Activated CD4-positive, CD25-positive, alpha-beta regulatory T cell (primary cell): ENCODE results near the gene DNAJA3.

Source experiments
- DNase-seq, 4 experiments: peaks; one replicate each; lab custom pipeline; 2025; lab: John Stamatoyannopoulos, UW

The DNAJA3 gene

GRCh38 chr16:4407543-4408322 lies 17.9 kb upstream of the DNAJA3 start:
- no peak for DNase-seq

- DNase-seq, result no peak
These were observed 17.4 kb upstream of the DNAJA3 start for GRCh38 chr16:4408323-4408690.

GRCh38 chr16:4409081-4409932 lies 16.4 kb upstream of the DNAJA3 start:
- no peak for DNase-seq

GRCh38 chr16:4410335-4411075 lies 15.2 kb upstream of the DNAJA3 start:
- no peak for DNase-seq

- DNase-seq, result no peak
These were observed 14.0 kb upstream of the DNAJA3 start for GRCh38 chr16:4411684-4412083.

GRCh38 chr16:4412159-4412558 lies 13.5 kb upstream of the DNAJA3 start:
- no peak for DNase-seq

- no peak for DNase-seq
These were observed 12.8 kb upstream of the DNAJA3 start for GRCh38 chr16:4412854-4413253.

GRCh38 chr16:4414187-4414917 lies 11.3 kb upstream of the DNAJA3 start:
- DNase-seq, result peak; percentile 38 to 62 (median 46)

GRCh38 chr16:4415538-4416199 lies 10.0 kb upstream of the DNAJA3 start:
- peak in 2 of 4 experiments; percentile 25 to 29 for DNase-seq

GRCh38 chr16:4416200-4417032 lies 9.3 kb upstream of the DNAJA3 start, which contains the start of gene CORO7:
Gene CORO7, minus strand, starts transcription at chr16:4416596. Its CDS starts 78 bp downstream, at chr16:4416518.
- DNase-seq, result peak; percentile 96 to 99 (median 98)

- no peak for DNase-seq
These were observed 6.2 kb upstream of the DNAJA3 start for GRCh38 chr16:4419402-4419959.

GRCh38 chr16:4420505-4421105 lies 5.1 kb upstream of the DNAJA3 start:
- DNase-seq, result no peak

- peak in 2 of 4 experiments; percentile 50 to 56 for DNase-seq
These were observed 485 bp downstream of the DNAJA3 start for GRCh38 chr16:4426021-4426684.

GRCh38 chr16:4426722-4427372 lies 1.2 kb downstream of the DNAJA3 start:
- DNase-seq, result no peak

GRCh38 chr16:4428500-4428899 lies 2.8 kb downstream of the DNAJA3 start:
- DNase-seq, result no peak

GRCh38 chr16:4431023-4431422 lies 5.4 kb downstream of the DNAJA3 start:
- no peak for DNase-seq

GRCh38 chr16:4433228-4433627 lies 7.6 kb downstream of the DNAJA3 start:
- DNase-seq, result no peak
